GM18909 (cell line): Measurements from ENCODE around the gene CWC27.
"Not testable (repeated sequence)": the region's sequence is repeated elsewhere in the genome, so short reads cannot be mapped to it uniquely, and the experiment has no call there.

ENCODE experiments used
- ATAC-seq: cut with Tn5 transposase; IDR thresholded peaks from one replicate; pipeline ENCODE4 v1.9.1; 2021; ENCODE audit warnings: mild to moderate bottlenecking; ENCODE audit not compliant: unreplicated experiment, poor library complexity

The CWC27 gene

GRCh38 chr5:64899838-64900237 lies 131.1 kb downstream of the CWC27 start:
- no peak for ATAC-seq

DNA sequence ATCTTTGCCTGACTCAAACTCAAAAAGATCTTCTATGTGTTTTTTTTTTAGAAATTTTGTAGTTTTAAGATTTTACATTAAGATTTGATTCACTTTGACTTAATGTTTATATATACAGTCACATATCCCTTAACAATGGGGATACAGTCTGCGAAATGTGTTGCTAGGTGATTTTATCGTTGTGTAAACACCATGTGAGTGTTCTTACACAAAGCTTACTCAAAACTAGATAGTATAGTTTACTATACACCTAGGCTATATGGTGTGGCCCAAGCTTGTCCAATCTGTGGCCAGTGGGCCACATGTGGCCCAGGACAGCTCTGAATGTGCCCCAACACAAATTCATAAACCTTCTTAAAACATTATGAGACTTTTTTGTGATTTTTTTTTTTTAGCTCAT lies 131.9 kb downstream of the CWC27 start:
- no peak for ATAC-seq

DNA sequence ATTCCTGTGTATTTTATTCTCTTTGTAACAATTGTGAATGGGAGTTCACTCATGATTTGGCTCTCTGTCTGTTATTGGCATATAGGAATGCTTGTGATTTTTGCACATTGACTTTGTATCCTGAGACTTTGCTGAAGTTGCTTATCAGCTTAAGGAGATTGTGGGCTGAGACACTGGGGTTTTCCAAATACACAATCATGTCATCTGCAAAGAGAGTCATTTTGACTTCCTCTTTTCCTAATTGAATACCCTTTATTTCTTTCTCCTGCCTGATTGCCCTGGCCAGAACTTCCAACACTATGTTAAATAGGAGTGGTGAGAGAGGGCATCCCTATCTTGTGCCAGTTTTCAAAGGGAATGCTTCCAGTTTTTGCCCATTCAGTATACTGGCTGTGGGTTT lies 138.7 kb downstream of the CWC27 start:
- not testable (repeated sequence) for ATAC-seq

- no peak for ATAC-seq
Observed at GRCh38 chr5:64914396-64914795, 145.7 kb downstream of the CWC27 start.

- no peak for ATAC-seq
Observed at GRCh38 chr5:64918083-64918482, 149.4 kb downstream of the CWC27 start.

GRCh38 chr5:64921386-64921785 lies 152.7 kb downstream of the CWC27 start:
- no peak for ATAC-seq

DNA sequence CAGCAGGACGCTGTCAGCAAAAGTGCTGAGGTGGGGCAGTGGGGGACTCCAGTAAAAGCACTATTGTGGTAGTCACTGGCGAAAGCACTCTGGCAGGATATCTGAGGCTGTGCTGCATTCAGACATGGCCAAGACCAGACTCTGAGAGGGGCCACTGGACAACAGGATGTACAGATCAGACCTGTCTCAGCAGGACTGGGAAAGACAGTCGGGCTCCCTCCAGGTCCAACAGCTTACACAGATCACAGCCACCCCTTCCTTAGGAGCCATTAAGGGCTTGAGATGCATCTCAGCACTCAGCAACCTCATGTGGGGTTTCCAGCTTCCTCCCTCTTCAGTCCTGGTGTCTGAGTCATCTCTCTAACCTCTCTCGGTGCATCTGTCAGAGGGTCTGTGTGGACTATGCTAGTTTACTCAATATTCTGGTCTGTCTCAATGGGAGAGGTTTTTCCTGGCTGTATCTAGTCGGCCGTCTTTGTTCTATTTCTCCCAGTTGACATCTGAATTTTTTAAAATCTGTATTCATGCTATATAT lies 154.5 kb downstream of the CWC27 start:
- ATAC-seq, result no peak

GRCh38 chr5:64925123-64925522 lies 156.4 kb downstream of the CWC27 start:
- no peak for ATAC-seq

GRCh38 chr5:64929833-64930232 lies 161.1 kb downstream of the CWC27 start:
- no peak for ATAC-seq

GRCh38 chr5:64930672-64931318 lies 162.1 kb downstream of the CWC27 start:
- no peak for ATAC-seq

- ATAC-seq, result not testable (repeated sequence)
Observed at GRCh38 chr5:64939422-64939771, 170.7 kb downstream of the CWC27 start.

DNA sequence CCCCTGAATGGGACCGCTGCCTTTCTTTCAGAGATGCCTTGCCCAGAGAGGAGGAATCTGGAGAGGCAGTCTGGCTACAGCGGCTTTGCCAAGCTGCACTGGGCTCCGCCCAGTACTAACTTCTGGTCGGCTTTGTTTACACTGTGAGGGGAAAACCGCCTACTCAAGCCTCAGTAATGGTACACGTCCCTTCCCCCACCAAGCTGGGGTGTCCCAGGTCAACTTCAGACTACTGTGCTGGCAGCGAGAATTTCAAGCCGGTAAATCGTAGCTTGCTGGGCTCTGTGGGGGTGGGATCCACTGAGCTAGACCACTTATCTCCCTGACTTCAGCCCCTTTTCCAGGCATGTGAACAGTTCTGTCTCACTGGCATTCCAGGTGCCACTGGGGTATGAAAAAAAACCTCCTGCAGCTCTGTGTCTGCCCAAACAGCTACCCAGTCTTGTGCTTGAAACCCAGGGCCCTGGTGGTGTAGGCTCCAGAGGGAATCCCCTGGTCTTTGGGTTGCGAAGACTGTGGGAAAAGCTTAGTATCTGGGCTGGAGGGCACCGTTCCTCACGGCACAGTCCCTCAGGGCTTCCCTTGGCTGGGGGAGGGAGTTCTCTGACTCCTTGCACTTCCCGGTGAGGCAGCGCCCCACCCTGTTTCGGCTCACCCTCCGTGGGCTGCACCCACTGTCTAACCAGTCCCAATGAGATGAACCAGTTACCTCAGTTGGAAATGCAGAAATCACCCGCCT lies 171.2 kb downstream of the CWC27 start:
- ATAC-seq, result no peak

DNA sequence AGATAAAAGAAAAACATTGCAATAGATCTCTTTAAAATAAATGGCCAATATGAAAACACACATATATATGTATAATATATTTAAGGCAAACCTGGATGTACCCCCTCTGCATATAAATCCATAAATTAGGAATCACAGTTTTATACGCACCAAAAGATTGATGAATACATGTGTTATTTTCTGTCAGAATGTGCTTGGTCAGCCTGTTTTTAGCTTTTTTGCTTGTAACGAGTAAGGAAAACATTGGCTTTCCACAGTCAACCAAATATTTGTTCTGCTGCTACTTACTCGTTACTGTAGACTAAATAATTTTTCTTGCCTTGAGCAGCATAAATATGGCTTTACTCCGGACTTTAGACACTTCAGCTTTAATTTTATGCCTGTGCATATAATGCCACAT lies 173.7 kb downstream of the CWC27 start:
- no peak for ATAC-seq

GRCh38 chr5:64944868-64945267 lies 176.1 kb downstream of the CWC27 start:
- ATAC-seq, result no peak

GRCh38 chr5:64947031-64947430 lies 178.3 kb downstream of the CWC27 start:
- ATAC-seq, result no peak

DNA sequence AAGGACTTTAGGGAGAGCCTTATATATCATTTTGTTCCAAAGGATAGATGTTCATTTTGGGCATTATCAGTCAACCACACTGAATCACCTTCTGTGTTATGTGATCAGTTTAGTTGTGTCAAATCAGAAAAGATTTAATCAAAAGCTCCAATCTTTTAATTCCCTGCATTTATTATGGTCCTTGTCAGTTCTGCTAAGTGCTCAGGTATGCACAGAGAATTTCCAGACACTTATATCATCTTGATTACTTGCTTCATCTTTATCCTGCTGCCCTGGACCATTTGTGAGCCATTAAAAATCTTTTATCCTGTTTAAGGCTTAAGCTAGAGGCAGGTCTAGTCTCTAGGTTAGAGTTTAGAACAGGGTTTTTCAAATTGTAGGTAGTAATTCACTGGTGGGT lies 179.1 kb downstream of the CWC27 start:
- no peak for ATAC-seq

- no peak for ATAC-seq
Observed at GRCh38 chr5:64949331-64949730, 180.6 kb downstream of the CWC27 start.

GRCh38 chr5:64952951-64953673 lies 184.4 kb downstream of the CWC27 start:
- ATAC-seq, result no peak

DNA sequence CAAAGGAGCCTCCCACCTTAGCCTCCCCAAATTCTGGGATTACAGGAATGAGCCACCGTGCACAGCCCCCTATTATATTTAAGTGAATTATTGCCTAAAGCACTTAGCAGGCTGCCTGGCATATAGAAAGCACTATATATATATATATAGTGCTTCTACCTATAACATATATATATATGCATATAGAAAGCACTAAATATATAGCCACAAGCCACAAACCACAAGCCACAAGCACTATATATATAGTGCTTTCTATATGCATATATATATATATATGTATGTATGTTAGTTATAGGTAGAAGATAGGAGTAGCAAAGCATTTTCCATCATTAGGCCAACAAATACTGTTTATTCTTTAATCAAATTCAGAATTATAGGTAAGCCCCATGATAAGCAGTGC lies 185.8 kb downstream of the CWC27 start:
- no peak for ATAC-seq

GRCh38 chr5:64958757-64959391 lies 190.1 kb downstream of the CWC27 start:
- no peak for ATAC-seq

DNA sequence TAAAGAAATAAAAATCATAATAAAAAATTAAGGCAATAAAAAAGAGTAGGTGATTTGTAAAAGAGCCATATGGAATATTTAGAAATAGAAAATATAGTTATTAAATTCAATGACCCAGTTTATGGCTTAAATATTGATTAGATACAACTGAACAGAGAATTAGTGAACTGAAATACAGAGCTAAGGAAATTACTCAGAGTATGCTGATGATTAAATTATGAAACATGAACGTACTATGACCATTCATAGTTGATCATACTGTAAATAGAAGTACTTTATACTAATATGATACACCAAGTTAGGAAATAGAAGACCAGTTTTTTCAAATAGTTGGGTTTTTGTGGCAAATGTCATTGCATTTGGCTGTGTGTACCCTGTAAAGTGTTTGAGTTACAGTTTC lies 194.5 kb downstream of the CWC27 start:
- ATAC-seq, result no peak
